Transverse colon (tissue), 4 donors: ENCODE data around the gene UPP1.

Experiments used
- CTCF ChIP-seq, 5 experiments: fragments of 200-600 bp in 3 of 5; fragments of 450-650 bp in 2 of 5; sonication (generic) in 3 of 5; IDR thresholded peaks; 1 replicate in 2 of 5; 2 replicates in 3 of 5; pipeline ENCODE4 v1.5.1; 2016 to 2017; ENCODE audit warnings: antibody characterized with exemption in 5 of 5, inconsistent platforms in 3 of 5, mild to moderate bottlenecking in 2 of 5, moderate library complexity in 1 of 5
- POLR2A ChIP-seq: fragments of 450-650 bp; IDR thresholded peaks from one replicate; pipeline ENCODE4 v1.6.1; 2016; ENCODE audit warnings: antibody characterized with exemption, mild to moderate bottlenecking, moderate library complexity
- POLR2AphosphoS5 ChIP-seq, 3 donors: sonication (generic); formaldehyde crosslinking; IDR thresholded peaks; one replicate each; pipeline ENCODE4 v1.6.1; 2016; ENCODE audit warnings: antibody characterized with exemption in 3 of 3

- TF ChIP-seq POLR2AphosphoS5 (IDR thresholded peaks at IDR 0.05) (no peak), CTCF (IDR thresholded peaks at IDR 0.05) (no peak), POLR2A (no peak)
Observed at GRCh38 chr7:48083114-48083830, 5.8 kb upstream of the UPP1 start.
